HepG2 (cell line): ENCODE data around the gene UGP2. TPM values are rescaled to one million over a fixed set of nuclear protein-coding genes. Genes with fewer than 3 reads are reported as not detected.

Source experiments
- DPF2 ChIP-seq: sonication (generic); formaldehyde crosslinking; IDR thresholded peaks from 2 replicates; pipeline ENCODE4 v1.4.0; 2020; ENCODE audit warnings: mild to moderate bottlenecking, low read depth, missing genetic modification reagents, borderline replicate concordance
- ZBTB40 ChIP-seq, 2 experiments: fragments of 450-650 bp in 1 of 2; sonication (generic) in 1 of 2; formaldehyde crosslinking in 1 of 2; IDR thresholded peaks; 2 replicates each; pipeline versions ENCODE4 v1.6.1 to v1.8.0; 2016 to 2022; ENCODE audit warnings: antibody characterized with exemption in 1 of 2, mild to moderate bottlenecking in 1 of 2, missing genetic modification reagents in 1 of 2
- ZFAT ChIP-seq: sonication (generic); formaldehyde crosslinking; conservative IDR thresholded peaks from 2 replicates; pipeline ENCODE4 v1.8.1; 2023; ENCODE audit warnings: missing genetic modification reagents, inconsistent platforms
- polyA plus RNA-seq, 8 experiments: library from polyadenylated mRNA; depleted of rRNA in 3 of 8; stranded (reverse) in 7 of 8; unstranded in 1 of 8; fragments of >200 nt; fragmentation: Illumina TruSeq in 4 of 8; extraction: Trizol in 4 of 8; gene quantifications; 2 replicates each; pipeline versions ENCODE4 v1.2.1 to v1.2.3, GENCODE V29; 2011 to 2016; ENCODE audit warnings: low read depth in 4 of 8, missing spikeins in 1 of 8, mixed read lengths in 1 of 8; ENCODE audit not compliant: insufficient read depth in 1 of 8
- total RNA-seq, 5 experiments: library from RNA; depleted of rRNA; stranded (reverse); fragments of >200 nt; fragmentation: Illumina TruSeq; extraction: Trizol; gene quantifications; 2 replicates each; pipeline ENCODE4 v1.2.3, GENCODE V29; 2016; ENCODE audit warnings: low read depth in 1 of 5
- TF ChIP-seq, protein P1 (sequence below): sonication (generic); formaldehyde crosslinking; IDR thresholded peaks from 2 replicates; pipeline ENCODE4 v1.8.0; 2022; ENCODE audit warnings: mild to moderate bottlenecking, missing genetic modification reagents
- TF ChIP-seq, protein P2 (sequence below): sonication (generic); formaldehyde crosslinking; IDR thresholded peaks from 2 replicates; pipeline ENCODE4 v1.4.0; 2020; ENCODE audit warnings: missing genetic modification reagents
- TF ChIP-seq, protein P3 (sequence below): sonication (generic); formaldehyde crosslinking; IDR thresholded peaks from 2 replicates; pipeline ENCODE4 v1.4.0; 2020; ENCODE audit warnings: mild to moderate bottlenecking, missing genetic modification reagents
- TF ChIP-seq, protein P4 (sequence below): sonication (generic); formaldehyde crosslinking; IDR thresholded peaks from 2 replicates; pipeline ENCODE4 v1.4.0; 2020; ENCODE audit warnings: mild to moderate bottlenecking, missing genetic modification reagents, borderline replicate concordance

UGP2 gene
- total and polyA plus RNA-seq, 2 of the 13 experiments (the other 11 are each of a cell fraction or from before 2014, with no cell fraction given) = 96.0 to 134 TPM

GRCh38 chr2:63819765-63820717, 21.7 kb upstream of the UGP2 start (continued):
- TF ChIP-seq, protein P1, sequence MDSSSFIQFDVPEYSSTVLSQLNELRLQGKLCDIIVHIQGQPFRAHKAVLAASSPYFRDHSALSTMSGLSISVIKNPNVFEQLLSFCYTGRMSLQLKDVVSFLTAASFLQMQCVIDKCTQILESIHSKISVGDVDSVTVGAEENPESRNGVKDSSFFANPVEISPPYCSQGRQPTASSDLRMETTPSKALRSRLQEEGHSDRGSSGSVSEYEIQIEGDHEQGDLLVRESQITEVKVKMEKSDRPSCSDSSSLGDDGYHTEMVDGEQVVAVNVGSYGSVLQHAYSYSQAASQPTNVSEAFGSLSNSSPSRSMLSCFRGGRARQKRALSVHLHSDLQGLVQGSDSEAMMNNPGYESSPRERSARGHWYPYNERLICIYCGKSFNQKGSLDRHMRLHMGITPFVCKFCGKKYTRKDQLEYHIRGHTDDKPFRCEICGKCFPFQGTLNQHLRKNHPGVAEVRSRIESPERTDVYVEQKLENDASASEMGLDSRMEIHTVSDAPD = peak; percentile 34; the same call in 1 of the 2 replicates
- TF ChIP-seq, protein P2, sequence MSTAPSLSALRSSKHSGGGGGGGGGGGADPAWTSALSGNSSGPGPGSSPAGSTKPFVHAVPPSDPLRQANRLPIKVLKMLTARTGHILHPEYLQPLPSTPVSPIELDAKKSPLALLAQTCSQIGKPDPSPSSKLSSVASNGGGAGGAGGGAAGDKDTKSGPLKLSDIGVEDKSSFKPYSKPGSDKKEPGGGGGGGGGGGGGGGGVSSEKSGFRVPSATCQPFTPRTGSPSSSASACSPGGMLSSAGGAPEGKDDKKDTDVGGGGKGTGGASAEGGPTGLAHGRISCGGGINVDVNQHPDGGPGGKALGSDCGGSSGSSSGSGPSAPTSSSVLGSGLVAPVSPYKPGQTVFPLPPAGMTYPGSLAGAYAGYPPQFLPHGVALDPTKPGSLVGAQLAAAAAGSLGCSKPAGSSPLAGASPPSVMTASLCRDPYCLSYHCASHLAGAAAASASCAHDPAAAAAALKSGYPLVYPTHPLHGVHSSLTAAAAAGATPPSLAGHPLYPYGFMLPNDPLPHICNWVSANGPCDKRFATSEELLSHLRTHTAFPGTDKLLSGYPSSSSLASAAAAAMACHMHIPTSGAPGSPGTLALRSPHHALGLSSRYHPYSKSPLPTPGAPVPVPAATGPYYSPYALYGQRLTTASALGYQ (CRISPR knock-in tag) = peak; percentile 89
- peak; percentile 77 for TF ChIP-seq DPF2
- TF ChIP-seq, protein P3, sequence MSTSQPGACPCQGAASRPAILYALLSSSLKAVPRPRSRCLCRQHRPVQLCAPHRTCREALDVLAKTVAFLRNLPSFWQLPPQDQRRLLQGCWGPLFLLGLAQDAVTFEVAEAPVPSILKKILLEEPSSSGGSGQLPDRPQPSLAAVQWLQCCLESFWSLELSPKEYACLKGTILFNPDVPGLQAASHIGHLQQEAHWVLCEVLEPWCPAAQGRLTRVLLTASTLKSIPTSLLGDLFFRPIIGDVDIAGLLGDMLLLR = no peak
- TF ChIP-seq, protein P4, sequence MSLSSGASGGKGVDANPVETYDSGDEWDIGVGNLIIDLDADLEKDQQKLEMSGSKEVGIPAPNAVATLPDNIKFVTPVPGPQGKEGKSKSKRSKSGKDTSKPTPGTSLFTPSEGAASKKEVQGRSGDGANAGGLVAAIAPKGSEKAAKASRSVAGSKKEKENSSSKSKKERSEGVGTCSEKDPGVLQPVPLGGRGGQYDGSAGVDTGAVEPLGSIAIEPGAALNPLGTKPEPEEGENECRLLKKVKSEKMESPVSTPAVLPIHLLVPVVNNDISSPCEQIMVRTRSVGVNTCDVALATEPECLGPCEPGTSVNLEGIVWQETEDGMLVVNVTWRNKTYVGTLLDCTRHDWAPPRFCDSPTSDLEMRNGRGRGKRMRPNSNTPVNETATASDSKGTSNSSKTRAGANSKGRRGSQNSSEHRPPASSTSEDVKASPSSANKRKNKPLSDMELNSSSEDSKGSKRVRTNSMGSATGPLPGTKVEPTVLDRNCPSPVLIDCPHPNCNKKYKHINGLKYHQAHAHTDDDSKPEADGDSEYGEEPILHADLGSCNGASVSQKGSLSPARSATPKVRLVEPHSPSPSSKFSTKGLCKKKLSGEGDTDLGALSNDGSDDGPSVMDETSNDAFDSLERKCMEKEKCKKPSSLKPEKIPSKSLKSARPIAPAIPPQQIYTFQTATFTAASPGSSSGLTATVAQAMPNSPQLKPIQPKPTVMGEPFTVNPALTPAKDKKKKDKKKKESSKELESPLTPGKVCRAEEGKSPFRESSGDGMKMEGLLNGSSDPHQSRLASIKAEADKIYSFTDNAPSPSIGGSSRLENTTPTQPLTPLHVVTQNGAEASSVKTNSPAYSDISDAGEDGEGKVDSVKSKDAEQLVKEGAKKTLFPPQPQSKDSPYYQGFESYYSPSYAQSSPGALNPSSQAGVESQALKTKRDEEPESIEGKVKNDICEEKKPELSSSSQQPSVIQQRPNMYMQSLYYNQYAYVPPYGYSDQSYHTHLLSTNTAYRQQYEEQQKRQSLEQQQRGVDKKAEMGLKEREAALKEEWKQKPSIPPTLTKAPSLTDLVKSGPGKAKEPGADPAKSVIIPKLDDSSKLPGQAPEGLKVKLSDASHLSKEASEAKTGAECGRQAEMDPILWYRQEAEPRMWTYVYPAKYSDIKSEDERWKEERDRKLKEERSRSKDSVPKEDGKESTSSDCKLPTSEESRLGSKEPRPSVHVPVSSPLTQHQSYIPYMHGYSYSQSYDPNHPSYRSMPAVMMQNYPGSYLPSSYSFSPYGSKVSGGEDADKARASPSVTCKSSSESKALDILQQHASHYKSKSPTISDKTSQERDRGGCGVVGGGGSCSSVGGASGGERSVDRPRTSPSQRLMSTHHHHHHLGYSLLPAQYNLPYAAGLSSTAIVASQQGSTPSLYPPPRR (CRISPR knock-in tag) = peak; percentile 73; the same call in 1 of the 2 replicates
- TF ChIP-seq ZFAT (CRISPR knock-in tag) = no peak
- no peak for TF ChIP-seq ZBTB40 (IDR thresholded peaks at IDR 0.05)
- TF ChIP-seq ZBTB40 (CRISPR knock-in tag; IDR thresholded peaks at IDR 0.05) = no peak
